ENCODE data around the gene MED28.

DNA sequence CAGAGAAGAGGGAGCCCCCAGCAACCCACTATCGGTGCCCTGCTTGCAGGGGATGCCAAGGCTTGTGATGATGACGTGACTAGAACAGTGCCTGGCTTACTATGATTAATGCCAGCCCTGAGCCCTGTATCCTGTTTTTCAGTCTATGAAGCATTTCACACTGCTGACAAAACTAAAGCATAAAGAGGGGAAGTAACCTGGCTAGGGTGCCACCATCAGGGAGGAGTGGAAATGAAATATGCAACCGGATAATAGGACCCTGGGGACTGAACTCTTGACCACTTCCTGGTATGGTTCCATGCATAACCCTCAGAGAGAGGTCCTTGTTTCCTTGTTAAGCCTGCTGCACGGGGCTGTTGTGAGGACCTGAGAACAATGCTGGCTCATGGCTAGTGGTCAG is 50.3 kb downstream of the MED28 start:
- TF ChIP-seq, protein P1, sequence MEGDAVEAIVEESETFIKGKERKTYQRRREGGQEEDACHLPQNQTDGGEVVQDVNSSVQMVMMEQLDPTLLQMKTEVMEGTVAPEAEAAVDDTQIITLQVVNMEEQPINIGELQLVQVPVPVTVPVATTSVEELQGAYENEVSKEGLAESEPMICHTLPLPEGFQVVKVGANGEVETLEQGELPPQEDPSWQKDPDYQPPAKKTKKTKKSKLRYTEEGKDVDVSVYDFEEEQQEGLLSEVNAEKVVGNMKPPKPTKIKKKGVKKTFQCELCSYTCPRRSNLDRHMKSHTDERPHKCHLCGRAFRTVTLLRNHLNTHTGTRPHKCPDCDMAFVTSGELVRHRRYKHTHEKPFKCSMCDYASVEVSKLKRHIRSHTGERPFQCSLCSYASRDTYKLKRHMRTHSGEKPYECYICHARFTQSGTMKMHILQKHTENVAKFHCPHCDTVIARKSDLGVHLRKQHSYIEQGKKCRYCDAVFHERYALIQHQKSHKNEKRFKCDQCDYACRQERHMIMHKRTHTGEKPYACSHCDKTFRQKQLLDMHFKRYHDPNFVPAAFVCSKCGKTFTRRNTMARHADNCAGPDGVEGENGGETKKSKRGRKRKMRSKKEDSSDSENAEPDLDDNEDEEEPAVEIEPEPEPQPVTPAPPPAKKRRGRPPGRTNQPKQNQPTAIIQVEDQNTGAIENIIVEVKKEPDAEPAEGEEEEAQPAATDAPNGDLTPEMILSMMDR (IDR thresholded peaks at IDR 0.05; ENCODE audit: poor library complexity, severe bottlenecking): no peak
- TF ChIP-seq EZH2 (IDR thresholded peaks at IDR 0.05; ENCODE audit: borderline replicate concordance, insufficient read depth, low read length, poor library complexity, severe bottlenecking) (no peak), POLR2AphosphoS5 (IDR thresholded peaks at IDR 0.05) (no peak)
